ENCODE measurements around the gene CASKIN2.

DNA sequence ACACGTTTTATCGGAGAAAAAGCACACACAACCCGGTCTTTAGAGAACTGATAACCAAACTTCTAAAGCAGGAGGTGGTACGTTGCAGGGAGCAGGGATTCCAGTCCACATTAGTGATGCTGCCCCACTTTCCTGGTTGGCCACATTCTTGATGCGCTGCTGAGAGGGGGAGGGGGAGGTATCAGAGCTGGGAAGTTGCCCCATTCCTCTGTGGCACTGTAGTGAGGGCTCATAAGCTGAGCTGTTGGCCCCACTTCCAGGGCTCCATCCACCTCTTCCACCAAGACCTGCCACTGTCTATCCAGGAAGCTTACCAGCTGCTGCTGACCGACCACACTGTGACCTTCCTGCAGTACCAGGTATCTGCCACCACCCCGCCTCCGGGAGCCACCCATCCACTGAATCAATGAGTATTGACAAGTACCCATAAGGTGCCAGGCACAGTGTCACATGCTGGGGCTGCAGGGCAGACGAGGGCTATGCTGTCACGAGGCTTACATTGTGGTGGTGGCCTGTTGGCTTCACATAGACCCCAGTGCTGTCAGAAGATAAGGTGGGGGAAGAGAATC lies 2.0 kb upstream of the CASKIN2 start:
- TF ChIP-seq, protein P1, sequence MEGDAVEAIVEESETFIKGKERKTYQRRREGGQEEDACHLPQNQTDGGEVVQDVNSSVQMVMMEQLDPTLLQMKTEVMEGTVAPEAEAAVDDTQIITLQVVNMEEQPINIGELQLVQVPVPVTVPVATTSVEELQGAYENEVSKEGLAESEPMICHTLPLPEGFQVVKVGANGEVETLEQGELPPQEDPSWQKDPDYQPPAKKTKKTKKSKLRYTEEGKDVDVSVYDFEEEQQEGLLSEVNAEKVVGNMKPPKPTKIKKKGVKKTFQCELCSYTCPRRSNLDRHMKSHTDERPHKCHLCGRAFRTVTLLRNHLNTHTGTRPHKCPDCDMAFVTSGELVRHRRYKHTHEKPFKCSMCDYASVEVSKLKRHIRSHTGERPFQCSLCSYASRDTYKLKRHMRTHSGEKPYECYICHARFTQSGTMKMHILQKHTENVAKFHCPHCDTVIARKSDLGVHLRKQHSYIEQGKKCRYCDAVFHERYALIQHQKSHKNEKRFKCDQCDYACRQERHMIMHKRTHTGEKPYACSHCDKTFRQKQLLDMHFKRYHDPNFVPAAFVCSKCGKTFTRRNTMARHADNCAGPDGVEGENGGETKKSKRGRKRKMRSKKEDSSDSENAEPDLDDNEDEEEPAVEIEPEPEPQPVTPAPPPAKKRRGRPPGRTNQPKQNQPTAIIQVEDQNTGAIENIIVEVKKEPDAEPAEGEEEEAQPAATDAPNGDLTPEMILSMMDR (IDR thresholded peaks at IDR 0.05; ENCODE audit: low read depth, low read length), result no peak
- no peak for TF ChIP-seq EZH2phosphoT487 (IDR thresholded peaks at IDR 0.05; ENCODE audit: low read depth)

All from OCI-LY3 (cell line).